Lower leg skin (tissue), 4 donors: ENCODE data around the gene CSNK1D. TPM values are rescaled to one million over a fixed set of nuclear protein-coding genes. Genes with fewer than 3 reads are reported as not detected.
A peak's percentile ranks its signal among the peaks of the same experiment; 100 is the strongest.

Experiments used
- DNase-seq, 2 donors: peaks; one replicate each; pipeline ENCODE4 v3.0.0-alpha.2; 2019; ENCODE audit warnings: low spot score in 2 of 2
- H3K4me3 ChIP-seq: fragments of 200-600 bp; sonication (generic); 2 replicates; pipeline ENCODE4 v1.5.1; 2017; ENCODE audit warnings: mild to moderate bottlenecking, low read depth; ENCODE audit not compliant: poor library complexity, severe bottlenecking
- POLR2A ChIP-seq, 2 donors: fragments of 450-650 bp; IDR thresholded peaks; one replicate each; pipeline ENCODE4 v1.6.1; 2016 to 2017; ENCODE audit warnings: antibody characterized with exemption in 2 of 2, mild to moderate bottlenecking in 1 of 2, moderate library complexity in 1 of 2
- WGBS, 2 donors: methylation state at CpG; one replicate each; pipeline ENCODE4 v1.1.5; 2018; 5-methylcytosine and 5-hydroxymethylcytosine counted together
- intact Hi-C: fragments of 100-400 bp; cut with DNase I; formaldehyde crosslinking; loops from one replicate; pipeline ENCODE4 v1.15.0; 2023; ENCODE audit warnings: low total_unique reads
- total RNA-seq, 4 donors: library from RNA; depleted of rRNA; stranded (reverse); fragments of >200 nt; gene quantifications; one replicate each; pipeline ENCODE4 v1.1.0, GENCODE V29; 2016
- TF ChIP-seq, protein P1 (sequence below), 3 donors: fragments of 450-650 bp; IDR thresholded peaks; one replicate each; pipeline ENCODE4 v1.5.1; 2016; ENCODE audit warnings: antibody characterized with exemption in 3 of 3, mild to moderate bottlenecking in 3 of 3, moderate library complexity in 2 of 3

CSNK1D gene
- total RNA-seq, 4 donors from 2014 or later, result 46.0 to 88.4 (median 56.4) TPM

GRCh38 chr17:82313195-82314011 lies 39.9 kb upstream of the CSNK1D start:
- H3K4me3 ChIP-seq, result no peak overlapping the region
- intact Hi-C loops, result loop anchor here (10.0 kb wide), 1 partner anchor 79 kb away; no protein-coding TSS in a partner anchor
- WGBS, 2 donors, result 87 to 88% methylated on average over 27 to 28 of the region's 28 CpGs
- DNase-seq, result no peak
- no peak for TF ChIP-seq POLR2A (IDR thresholded peaks at IDR 0.05)
- TF ChIP-seq, protein P1, sequence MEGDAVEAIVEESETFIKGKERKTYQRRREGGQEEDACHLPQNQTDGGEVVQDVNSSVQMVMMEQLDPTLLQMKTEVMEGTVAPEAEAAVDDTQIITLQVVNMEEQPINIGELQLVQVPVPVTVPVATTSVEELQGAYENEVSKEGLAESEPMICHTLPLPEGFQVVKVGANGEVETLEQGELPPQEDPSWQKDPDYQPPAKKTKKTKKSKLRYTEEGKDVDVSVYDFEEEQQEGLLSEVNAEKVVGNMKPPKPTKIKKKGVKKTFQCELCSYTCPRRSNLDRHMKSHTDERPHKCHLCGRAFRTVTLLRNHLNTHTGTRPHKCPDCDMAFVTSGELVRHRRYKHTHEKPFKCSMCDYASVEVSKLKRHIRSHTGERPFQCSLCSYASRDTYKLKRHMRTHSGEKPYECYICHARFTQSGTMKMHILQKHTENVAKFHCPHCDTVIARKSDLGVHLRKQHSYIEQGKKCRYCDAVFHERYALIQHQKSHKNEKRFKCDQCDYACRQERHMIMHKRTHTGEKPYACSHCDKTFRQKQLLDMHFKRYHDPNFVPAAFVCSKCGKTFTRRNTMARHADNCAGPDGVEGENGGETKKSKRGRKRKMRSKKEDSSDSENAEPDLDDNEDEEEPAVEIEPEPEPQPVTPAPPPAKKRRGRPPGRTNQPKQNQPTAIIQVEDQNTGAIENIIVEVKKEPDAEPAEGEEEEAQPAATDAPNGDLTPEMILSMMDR (IDR thresholded peaks at IDR 0.05), result no peak

- 93 to 96% methylated on average over 13 of the region's 13 CpGs for WGBS, 2 donors
- DNase-seq, result no peak
- intact Hi-C loops, result loop anchor here (10.0 kb wide), 1 partner anchor 77 kb away; no protein-coding TSS in a partner anchor
- TF ChIP-seq, protein P1 (IDR thresholded peaks at IDR 0.05), result no peak
- TF ChIP-seq POLR2A (IDR thresholded peaks at IDR 0.05), result no peak
- H3K4me3 ChIP-seq, result no peak overlapping the region
These were observed 38.5 kb upstream of the CSNK1D start for GRCh38 chr17:82311971-82312370.

DNA sequence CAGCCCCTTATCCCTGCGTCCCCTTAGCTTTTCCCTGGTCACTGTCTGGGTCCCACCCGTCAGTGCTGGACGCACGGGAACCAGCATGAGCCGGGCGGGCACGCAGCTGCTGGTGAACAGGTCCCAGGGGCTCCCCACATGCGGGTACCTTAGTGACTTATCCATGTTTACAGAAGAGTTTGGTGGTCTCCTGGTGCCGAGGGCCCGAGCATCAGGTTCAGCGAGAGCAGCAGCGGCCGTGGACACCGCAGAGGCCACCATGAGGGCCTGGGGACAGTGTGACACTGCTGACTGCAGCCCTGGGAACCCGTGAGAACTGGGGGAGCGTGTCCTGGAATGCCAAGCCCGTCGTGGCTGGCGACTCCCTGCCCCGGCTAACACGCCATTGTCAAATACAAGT lies 37.4 kb upstream of the CSNK1D start:
- TF ChIP-seq POLR2A (IDR thresholded peaks at IDR 0.05), result no peak
- TF ChIP-seq, protein P1 (IDR thresholded peaks at IDR 0.05), result no peak
- no peak for DNase-seq
- WGBS, 2 donors, result 84 to 86% methylated on average over 21 of the region's 21 CpGs
- intact Hi-C loops, result loop anchor here (10.0 kb wide), 1 partner anchor 76 kb away; no protein-coding TSS in a partner anchor
- no peak overlapping the region for H3K4me3 ChIP-seq

DNA sequence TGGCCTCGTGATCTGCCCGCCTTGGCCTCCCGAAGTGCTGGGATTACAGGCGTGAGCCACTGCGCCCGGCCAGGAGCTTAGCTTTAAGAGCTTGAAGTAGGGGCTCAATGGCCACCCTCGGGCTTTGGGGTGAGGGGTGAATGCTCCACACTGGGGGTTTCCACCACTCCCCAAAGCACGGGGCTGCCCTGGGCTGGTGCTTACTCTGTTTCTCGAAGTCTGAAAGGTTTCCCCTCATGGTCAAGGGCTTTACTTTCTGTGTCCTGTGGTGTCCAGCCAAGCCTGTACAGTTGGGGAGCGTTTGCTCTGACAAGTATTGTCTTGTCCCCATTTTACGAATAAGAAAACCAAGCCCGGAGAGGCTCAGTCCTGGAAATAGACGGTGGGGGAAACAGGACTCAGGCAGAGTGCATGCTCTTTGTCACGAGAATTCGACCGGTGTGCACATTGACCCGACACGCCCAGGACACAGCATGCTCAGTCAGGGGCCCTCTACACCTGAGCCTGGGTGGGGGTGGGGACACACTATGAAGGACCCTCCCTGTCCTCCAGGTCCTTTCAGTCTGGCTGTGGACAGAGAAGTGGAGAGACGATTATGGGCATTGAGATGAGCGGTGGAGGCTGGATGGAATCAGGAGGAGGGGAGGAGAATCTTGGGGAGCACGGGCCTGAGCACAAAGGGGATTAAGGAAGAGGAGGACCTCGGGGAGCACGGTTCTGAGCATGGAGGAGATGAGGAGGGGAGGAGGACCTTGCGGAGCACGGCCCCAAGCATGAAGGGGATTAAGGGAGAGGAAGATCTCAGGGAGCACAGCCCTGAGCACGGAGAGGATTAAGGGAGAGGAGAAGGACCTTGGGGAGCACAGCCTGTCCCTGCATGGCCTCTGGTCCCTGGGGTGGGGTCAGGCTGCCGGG lies 36.4 kb upstream of the CSNK1D start:
- H3K4me3 ChIP-seq, result no peak overlapping the region
- intact Hi-C loops, result loop anchor here (10.0 kb wide), 1 partner anchor 75 kb away; no protein-coding TSS in a partner anchor
- 78 to 79% methylated on average over 27 of the region's 27 CpGs for WGBS, 2 donors
- no peak for DNase-seq
- TF ChIP-seq POLR2A (IDR thresholded peaks at IDR 0.05), result no peak
- TF ChIP-seq, protein P1 (IDR thresholded peaks at IDR 0.05), result peak in 1 of 3 donors; percentile 7

DNA sequence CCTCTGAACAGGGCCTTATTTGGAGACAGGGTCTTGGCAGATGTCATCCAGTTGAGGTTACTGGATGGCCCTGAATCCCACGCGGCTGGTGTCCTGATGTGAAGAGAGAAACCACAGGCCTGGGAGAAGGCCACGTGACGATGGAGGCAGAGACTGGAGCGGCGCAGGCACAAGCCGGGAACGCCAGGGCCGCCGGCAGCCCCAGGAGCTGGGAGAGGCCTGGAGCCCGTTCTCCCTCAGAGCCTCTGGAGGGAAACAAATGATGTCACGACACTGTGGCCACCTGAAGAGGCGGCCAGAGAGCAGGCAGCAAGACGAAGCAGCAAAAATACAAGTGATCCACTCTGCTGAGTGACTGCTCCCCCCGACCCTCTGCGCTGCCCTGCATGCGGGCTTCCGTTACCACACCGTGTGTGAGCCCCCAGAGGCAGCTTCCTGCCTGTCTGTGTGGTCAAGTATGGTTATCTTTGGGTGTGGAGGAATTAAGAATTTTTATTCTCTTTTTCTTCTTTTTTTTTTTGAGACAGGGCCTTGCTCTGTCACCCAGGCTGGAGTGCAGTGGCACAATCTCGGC lies 32.3 kb upstream of the CSNK1D start:
- TF ChIP-seq, protein P1 (IDR thresholded peaks at IDR 0.05), result no peak
- no peak for TF ChIP-seq POLR2A (IDR thresholded peaks at IDR 0.05)
- intact Hi-C loops, result no loop called here
- DNase-seq, result no peak
- whole genome bisulfite sequencing, 2 donors, result 71 to 82% methylated on average over 20 of the region's 20 CpGs
- no peak overlapping the region for H3K4me3 ChIP-seq
